ENCODE results near the gene TNFRSF6B. TPM values are rescaled to one million over a fixed set of nuclear protein-coding genes. Genes with fewer than 3 reads are reported as not detected.
A peak's percentile ranks its signal among the peaks of the same experiment; 100 is the strongest.

TNFRSF6B gene
- total RNA-seq, 1 experiment from 2014 or later, result not detected

DNA sequence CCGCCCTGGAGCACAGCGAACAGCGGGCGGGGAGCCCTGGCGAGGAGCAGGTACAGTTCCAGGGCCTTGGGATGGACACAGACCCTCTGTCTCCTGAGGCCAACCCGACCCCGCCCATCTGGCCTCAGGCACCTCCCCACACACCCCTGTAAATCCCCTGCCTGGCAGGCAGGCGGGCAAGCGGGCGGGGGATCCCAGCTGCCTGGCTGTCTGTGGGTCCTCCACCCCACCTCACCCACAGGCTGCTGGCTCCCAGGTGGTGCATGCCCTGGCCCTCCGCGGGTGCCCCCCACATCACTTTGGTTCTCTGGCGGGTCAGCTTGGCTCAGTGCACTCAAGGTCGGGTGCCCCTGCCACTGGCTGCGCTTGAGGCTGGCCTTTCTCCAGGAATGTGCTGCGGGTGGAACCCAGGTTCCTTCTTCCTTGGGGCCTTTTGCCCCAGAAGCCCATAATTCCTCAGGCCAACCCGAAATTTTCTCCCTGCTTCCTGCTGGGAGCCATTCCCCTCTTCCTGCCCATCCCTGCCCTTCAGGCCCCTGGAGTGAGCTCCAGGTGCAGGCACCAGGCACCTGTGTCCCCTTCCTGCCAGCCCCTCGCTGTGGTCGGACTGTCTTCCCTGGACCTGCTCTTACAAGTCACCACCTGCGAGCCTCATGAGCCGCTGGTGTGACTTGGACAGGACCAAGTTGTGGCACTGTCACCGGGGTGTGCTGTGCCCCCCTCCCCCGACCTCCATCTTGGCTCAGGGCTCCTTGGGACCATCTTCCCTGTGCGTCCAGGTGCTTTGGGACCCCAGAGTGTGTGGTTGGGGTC, 5.3 kb upstream of the TNFRSF6B start:
- ChIA-PET CTCF (no interaction called here), POLR2A (no interaction called here)
- TF ChIP-seq TCF7L2 (IDR thresholded peaks at IDR 0.05; ENCODE audit: low read depth, low read length) (no peak), CTCF (IDR thresholded peaks at IDR 0.05) (no peak), SIN3A (IDR thresholded peaks at IDR 0.05; ENCODE audit: borderline replicate concordance, insufficient read depth, low read depth, low read length) (no peak), POLR2AphosphoS5 (IDR thresholded peaks at IDR 0.05; ENCODE audit: low read depth, low read length) (no peak; the same call in 1 of the 2 replicates), REST (IDR thresholded peaks at IDR 0.05; ENCODE audit: insufficient read depth in 1 of 2, low read depth in 2 of 2, low read length in 1 of 2) (no peak)
- no peak overlapping the region for H3K4me3 ChIP-seq (ENCODE audit: low read depth in 2 of 2, low read length in 2 of 2)
- ATAC-seq (peak; percentile 8; the same call in 1 of the 2 replicates), DNase-seq (ENCODE audit: low read depth, low spot score) (no peak)
- H3K27me3 ChIP-seq (ENCODE audit: control insufficient read depth, insufficient read depth, low read length), result no peaks in the 10 kb centered on the region
- no peaks in the 10 kb centered on the region for H3K9me3 ChIP-seq (ENCODE audit: control insufficient read depth, insufficient read depth, low read depth, low read length)
- H3K4me1 ChIP-seq (ENCODE audit: control insufficient read depth, insufficient read depth, low read length), result peaks cover 28% of the 10 kb centered on the region
- no TSS peak for BruUV-seq (replicated peaks)
- intact Hi-C loops (cut with micrococcal nuclease; ENCODE audit: unreplicated experiment), result no loop called here
- in situ Hi-C loops (cut with HindIII; ENCODE audit: low pct_unique_long_range_greater_than_20kb, low sequenced_read_pairs), result no loop called here
- peak overlapping the region; percentile 57 for H3K27ac ChIP-seq (ENCODE audit: low read length)
- no peaks in the 10 kb centered on the region for H3K36me3 ChIP-seq (ENCODE audit: control insufficient read depth, insufficient read depth, low read length)

DNA sequence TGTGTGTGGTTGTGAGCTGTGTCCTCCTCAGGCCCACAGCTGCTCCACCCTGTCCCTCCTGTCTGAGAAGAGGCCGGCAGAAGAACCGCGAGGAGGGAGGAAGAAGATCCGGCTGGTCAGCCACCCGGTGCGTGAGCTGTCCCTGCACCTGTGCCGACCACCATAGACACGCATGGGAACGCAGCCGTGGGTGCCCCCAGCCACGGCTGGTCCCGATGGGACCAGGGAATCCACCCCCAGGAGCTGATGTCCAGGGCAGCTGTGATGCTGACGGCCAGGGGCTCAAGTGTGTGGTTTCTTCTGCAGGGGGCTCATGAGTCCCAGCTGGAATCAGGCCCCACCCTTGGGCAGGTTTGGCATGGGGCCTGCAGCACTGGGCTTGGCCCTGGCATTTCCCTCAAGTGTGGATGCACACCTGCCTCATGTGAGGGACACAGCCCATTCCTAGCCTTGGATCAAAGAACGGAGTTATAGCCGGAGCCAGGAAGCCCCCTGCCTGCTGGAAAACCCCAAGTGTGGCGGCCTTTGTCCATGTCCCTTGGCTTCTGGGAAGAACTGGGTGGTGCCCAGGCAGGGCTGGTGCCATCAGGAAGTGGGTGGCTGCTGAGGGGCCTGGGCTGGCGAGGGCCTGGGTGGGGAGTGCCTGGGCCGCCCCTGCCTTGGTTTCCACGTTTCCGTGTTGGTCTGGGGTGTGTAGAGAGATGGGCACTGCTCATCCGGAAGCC, 4.6 kb upstream of the TNFRSF6B start:
- in situ Hi-C loops (cut with HindIII; ENCODE audit: low pct_unique_long_range_greater_than_20kb, low sequenced_read_pairs) (no loop called here), intact Hi-C loops (cut with micrococcal nuclease; ENCODE audit: unreplicated experiment) (no loop called here)
- CTCF ChIA-PET, result no interaction called here
- no peak for TF ChIP-seq TCF7L2 (IDR thresholded peaks at IDR 0.05; ENCODE audit: low read depth, low read length)
- no peak for TF ChIP-seq CTCF (IDR thresholded peaks at IDR 0.05)
- no peak; the same call in 1 of the 2 replicates for TF ChIP-seq POLR2AphosphoS5 (IDR thresholded peaks at IDR 0.05; ENCODE audit: low read depth, low read length)
- no peak overlapping the region for H3K4me3 ChIP-seq (ENCODE audit: low read depth in 2 of 2, low read length in 2 of 2)
- no peaks in the 10 kb centered on the region for H3K36me3 ChIP-seq (ENCODE audit: control insufficient read depth, insufficient read depth, low read length)
- peaks cover 23% of the 10 kb centered on the region for H3K4me1 ChIP-seq (ENCODE audit: control insufficient read depth, insufficient read depth, low read length)
- DNase-seq (ENCODE audit: low read depth, low spot score) (no peak), ATAC-seq (no peak)
- BruUV-seq (replicated peaks), result no TSS peak
- POLR2A ChIA-PET, result no interaction called here
- H3K27ac ChIP-seq (ENCODE audit: low read length), result peak overlapping the region; percentile 34; the same call in 1 of the 2 replicates
- no peaks in the 10 kb centered on the region for H3K9me3 ChIP-seq (ENCODE audit: control insufficient read depth, insufficient read depth, low read depth, low read length)
- H3K27me3 ChIP-seq (ENCODE audit: control insufficient read depth, insufficient read depth, low read length), result no peaks in the 10 kb centered on the region

Measured in Panc1 (cell line).